Neural cell (in vitro differentiated cells): ENCODE results near the gene OPRM1.

Experiments
- CTCF ChIP-seq: fragments of 450-650 bp; IDR thresholded peaks from 2 replicates; pipeline ENCODE4 v1.5.1; 2014; ENCODE audit warnings: antibody characterized with exemption, mild to moderate bottlenecking, moderate library complexity; ENCODE audit not compliant: poor library complexity, severe bottlenecking
- EP300 ChIP-seq: fragments of 450-650 bp; conservative IDR thresholded peaks from 2 replicates; pipeline ENCODE4 v1.6.1; 2014; ENCODE audit warnings: antibody characterized with exemption, mild to moderate bottlenecking, moderate library complexity; ENCODE audit not compliant: poor library complexity, severe bottlenecking
- EZH2 ChIP-seq: fragments of 200-600, 300-800 bp; shearing (Covaris generic), sonication (generic); IDR thresholded peaks from 2 replicates; pipeline ENCODE4 v1.6.1; 2014; ENCODE audit warnings: antibody characterized with exemption, low read length, borderline replicate concordance, mild to moderate bottlenecking; ENCODE audit not compliant: insufficient read depth, poor library complexity, severe bottlenecking
- MXI1 ChIP-seq: fragments of 450-650 bp; conservative IDR thresholded peaks from 2 replicates; pipeline ENCODE4 v1.6.1; 2014; ENCODE audit warnings: antibody characterized with exemption, mild to moderate bottlenecking; ENCODE audit not compliant: poor library complexity, severe bottlenecking
- POLR2AphosphoS5 ChIP-seq: IDR thresholded peaks from 2 replicates; pipeline ENCODE4 v1.6.1; 2012
- RAD21 ChIP-seq: fragments of 450-650 bp; conservative IDR thresholded peaks from 2 replicates; pipeline ENCODE4 v1.6.1; 2014; ENCODE audit warnings: antibody characterized with exemption, mild to moderate bottlenecking, moderate library complexity
- REST ChIP-seq: IDR thresholded peaks from 2 replicates; pipeline ENCODE4 v1.6.1; 2012; ENCODE audit warnings: borderline replicate concordance
- SMC3 ChIP-seq: fragments of 450-650 bp; conservative IDR thresholded peaks from 2 replicates; pipeline ENCODE4 v1.6.1; 2014; ENCODE audit warnings: antibody characterized with exemption, mild to moderate bottlenecking, moderate library complexity; ENCODE audit not compliant: poor library complexity
- TAF1 ChIP-seq: IDR thresholded peaks from 2 replicates; pipeline ENCODE4 v1.6.1; 2012; ENCODE audit warnings: low read depth

GRCh38 chr6:154226461-154226860 is 187.4 kb downstream of the OPRM1 start:
- TF ChIP-seq REST (no peak), EP300 (no peak), CTCF (no peak), TAF1 (no peak), POLR2AphosphoS5 (no peak), EZH2 (no peak), MXI1 (no peak), RAD21 (no peak), SMC3 (no peak)
